Smooth muscle cell (in vitro differentiated cells): Measurements from ENCODE around the gene CMTM5. TPM values are rescaled to one million over a fixed set of nuclear protein-coding genes. Genes with fewer than 3 reads are reported as not detected.

Experiments used
- DNase-seq: peaks from one replicate; lab custom pipeline; 2025; ENCODE audit not compliant: unreplicated experiment; lab: John Stamatoyannopoulos, UW
- H2AFZ ChIP-seq: fragments of 200-600 bp; sonication (generic); 2 replicates; pipeline ENCODE4 v1.6.0; 2016; ENCODE audit warnings: antibody characterized with exemption, low read depth, mild to moderate bottlenecking
- H3F3A ChIP-seq: fragments of 200-600 bp; sonication (generic); 2 replicates; pipeline ENCODE4 v1.6.0; 2017; ENCODE audit warnings: antibody characterized with exemption, low read depth
- H3K27ac ChIP-seq: fragments of 200-600 bp; sonication (generic); 2 replicates; pipeline ENCODE4 v1.5.1; 2016; ENCODE audit warnings: low read depth, mild to moderate bottlenecking
- H3K27me3 ChIP-seq: fragments of 200-600 bp; sonication (generic); 2 replicates; pipeline ENCODE4 v1.6.1; 2016; ENCODE audit warnings: low read depth, mild to moderate bottlenecking
- H3K36me3 ChIP-seq: fragments of 200-600 bp; sonication (generic); 2 replicates; pipeline ENCODE4 v1.5.1; 2016; ENCODE audit warnings: low read depth
- H3K4me1 ChIP-seq: fragments of 200-600 bp; sonication (generic); 2 replicates; pipeline ENCODE4 v1.5.1; 2016; ENCODE audit warnings: low read depth
- H3K4me2 ChIP-seq: fragments of 200-600 bp; sonication (generic); 2 replicates; pipeline ENCODE4 v1.6.0; 2016; ENCODE audit warnings: mild to moderate bottlenecking
- H3K4me3 ChIP-seq: fragments of 200-600 bp; sonication (generic); 2 replicates; pipeline ENCODE4 v1.5.1; 2016; ENCODE audit warnings: mild to moderate bottlenecking
- H3K79me2 ChIP-seq: fragments of 200-600 bp; sonication (generic); 2 replicates; pipeline ENCODE4 v1.6.0; 2016; ENCODE audit warnings: low read depth, mild to moderate bottlenecking
- H3K9ac ChIP-seq: fragments of 200-600 bp; sonication (generic); 2 replicates; pipeline ENCODE4 v1.6.0; 2016; ENCODE audit warnings: low read depth
- H3K9me3 ChIP-seq: fragments of 200-600 bp; sonication (generic); replicated peaks from 2 replicates; pipeline ENCODE4 v1.5.1; 2016; ENCODE audit warnings: low read depth
- H4K20me1 ChIP-seq: fragments of 200-600 bp; sonication (generic); 2 replicates; pipeline ENCODE4 v1.6.0; 2016; ENCODE audit warnings: low read depth
- CTCF ChIP-seq: fragments of 200-600 bp; sonication (generic); IDR thresholded peaks from 2 replicates; pipeline ENCODE4 v1.5.1; 2017; ENCODE audit warnings: borderline replicate concordance, mild to moderate bottlenecking, antibody characterized with exemption; ENCODE audit not compliant: insufficient read depth, poor library complexity, severe bottlenecking
- WGBS: methylation state at CpG from one replicate; pipeline ENCODE4 v1.1.7; 2016; ENCODE audit warnings: low lambda C conversion rate; 5-methylcytosine and 5-hydroxymethylcytosine counted together
- polyA plus RNA-seq: library from polyadenylated mRNA; unstranded; fragments of >200 nt; fragmentation: Nextera tagmentation; extraction: Ambion mirVana; gene quantifications from 2 replicates; pipeline ENCODE4 v1.2.1, GENCODE V29; 2016
- total RNA-seq: library from RNA; depleted of rRNA; stranded (reverse); fragments of >200 nt; gene quantifications from 2 replicates; pipeline ENCODE4 v1.2.3, GENCODE V29; 2014

CMTM5 gene
- total and polyA plus RNA-seq, 2 experiments from 2014 or later = 0.59 TPM; not detected in 1

DNA sequence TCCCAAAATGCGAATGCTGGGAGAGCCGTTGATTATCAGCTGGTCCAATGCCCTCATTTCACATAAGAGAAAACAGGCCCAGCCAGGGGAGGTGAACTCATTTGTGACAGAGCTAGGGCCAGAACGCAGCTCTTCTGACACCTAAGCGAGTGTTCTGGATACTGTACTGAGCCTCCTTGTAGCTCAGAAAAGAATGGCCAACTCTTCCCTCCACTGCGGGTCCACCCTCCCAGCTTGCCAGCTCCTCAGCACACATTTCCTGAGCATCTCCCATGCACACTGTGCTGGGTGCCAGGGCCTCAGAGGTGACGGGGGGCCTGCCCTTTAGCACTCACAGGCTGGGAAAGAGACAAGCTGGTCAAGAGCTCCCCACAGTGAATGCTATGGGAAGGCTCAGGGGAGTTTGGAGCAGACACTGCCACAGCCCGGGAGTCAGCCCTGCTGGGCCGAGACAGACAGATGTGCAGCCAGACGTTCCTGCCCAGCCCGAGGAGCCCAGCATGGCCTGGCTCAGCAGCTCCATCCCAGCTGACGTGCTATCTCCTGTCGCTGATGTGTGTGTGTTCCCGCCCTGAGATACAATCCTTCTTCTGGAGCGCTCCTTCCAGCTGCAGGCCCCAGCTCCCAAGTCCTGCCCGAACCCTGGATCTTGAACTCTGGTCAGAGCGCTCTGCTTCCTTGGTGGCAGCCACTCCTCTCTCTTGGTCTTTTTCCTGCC is 3.5 kb downstream of the CMTM5 start:
- no peak overlapping the region for H3K4me3 ChIP-seq
- H3K9ac ChIP-seq = no peak overlapping the region
- H3F3A ChIP-seq = no peaks in the 10 kb centered on the region
- DNase-seq = no peak
- no peak for TF ChIP-seq CTCF
- H3K36me3 ChIP-seq = no peaks in the 10 kb centered on the region
- WGBS = 69% methylated on average over 16 of the region's 16 CpGs
- no peaks in the 10 kb centered on the region for H3K9me3 ChIP-seq
- no peaks in the 10 kb centered on the region for H4K20me1 ChIP-seq
- H3K79me2 ChIP-seq = no peaks in the 10 kb centered on the region
- peaks cover 7% of the 10 kb centered on the region for H3K4me1 ChIP-seq
- no peak overlapping the region for H3K4me2 ChIP-seq
- H2AFZ ChIP-seq = no peak overlapping the region
- H3K27me3 ChIP-seq = no peaks in the 10 kb centered on the region
- H3K27ac ChIP-seq = no peak overlapping the region

- Histone ChIP-seq H2AFZ (no peak overlapping the region), H3K4me2 (no peak overlapping the region), H3K9ac (no peak overlapping the region), H3K27ac (no peak overlapping the region), H3K4me3 (no peak overlapping the region), H3K4me1 (peaks cover 6% of the 10 kb centered on the region), H3K79me2 (no peaks in the 10 kb centered on the region), H3K27me3 (no peaks in the 10 kb centered on the region), H3K9me3 (no peaks in the 10 kb centered on the region), H3F3A (no peaks in the 10 kb centered on the region), H3K36me3 (no peaks in the 10 kb centered on the region), H4K20me1 (no peaks in the 10 kb centered on the region)
- WGBS = 86% methylated on average over 4 of the region's 4 CpGs
- no peak for DNase-seq
- TF ChIP-seq CTCF = no peak
Observed at GRCh38 chr14:23380976-23381375, 4.1 kb downstream of the CMTM5 start.

GRCh38 chr14:23381871-23382270 is 5.0 kb downstream of the CMTM5 start:
- Histone ChIP-seq H3K4me3 (no peak overlapping the region), H4K20me1 (no peaks in the 10 kb centered on the region), H3K4me1 (no peaks in the 10 kb centered on the region), H3K27ac (no peak overlapping the region), H2AFZ (no peak overlapping the region), H3K36me3 (no peaks in the 10 kb centered on the region), H3K9me3 (no peaks in the 10 kb centered on the region), H3K4me2 (no peak overlapping the region), H3K9ac (no peak overlapping the region), H3K79me2 (no peaks in the 10 kb centered on the region), H3F3A (no peaks in the 10 kb centered on the region), H3K27me3 (no peaks in the 10 kb centered on the region)
- no peak for DNase-seq
- 83% methylated on average over 3 of the region's 3 CpGs for WGBS
- no peak for TF ChIP-seq CTCF

GRCh38 chr14:23382276-23382675 is 5.4 kb downstream of the CMTM5 start:
- H2AFZ ChIP-seq = no peak overlapping the region
- no peaks in the 10 kb centered on the region for H3K27me3 ChIP-seq
- DNase-seq = no peak
- H3K4me2 ChIP-seq = no peak overlapping the region
- no peak for TF ChIP-seq CTCF
- H3K9me3 ChIP-seq = no peaks in the 10 kb centered on the region
- no peak overlapping the region for H3K27ac ChIP-seq
- 96% methylated on average over 6 of the region's 6 CpGs for WGBS
- no peak overlapping the region for H3K4me3 ChIP-seq
- no peak overlapping the region for H3K9ac ChIP-seq
- H3F3A ChIP-seq = no peaks in the 10 kb centered on the region
- H3K79me2 ChIP-seq = no peaks in the 10 kb centered on the region
- no peaks in the 10 kb centered on the region for H4K20me1 ChIP-seq
- no peaks in the 10 kb centered on the region for H3K36me3 ChIP-seq
- H3K4me1 ChIP-seq = no peaks in the 10 kb centered on the region
